GM21381 (cell line): ENCODE data around the gene SLC35C1.
"Not testable (repeated sequence)": the region's sequence is repeated elsewhere in the genome, so short reads cannot be mapped to it uniquely, and the experiment has no call there.

Source experiments
- ATAC-seq: cut with Tn5 transposase; IDR thresholded peaks from one replicate; pipeline ENCODE4 v1.9.1; 2021; ENCODE audit warnings: mild to moderate bottlenecking, moderate library complexity; ENCODE audit not compliant: unreplicated experiment

SLC35C1 gene

GRCh38 chr11:45786272-45786671 is 18.7 kb upstream of the SLC35C1 start:
- ATAC-seq: no peak

- ATAC-seq: no peak
Observed at GRCh38 chr11:45788887-45789286, 16.1 kb upstream of the SLC35C1 start.

GRCh38 chr11:45791524-45791923 is 13.4 kb upstream of the SLC35C1 start:
- no peak for ATAC-seq

GRCh38 chr11:45794169-45794568 is 10.8 kb upstream of the SLC35C1 start:
- ATAC-seq: no peak

GRCh38 chr11:45795379-45795778 is 9.6 kb upstream of the SLC35C1 start:
- ATAC-seq: no peak

- ATAC-seq: no peak
Observed at GRCh38 chr11:45796461-45796861, 8.5 kb upstream of the SLC35C1 start.

DNA sequence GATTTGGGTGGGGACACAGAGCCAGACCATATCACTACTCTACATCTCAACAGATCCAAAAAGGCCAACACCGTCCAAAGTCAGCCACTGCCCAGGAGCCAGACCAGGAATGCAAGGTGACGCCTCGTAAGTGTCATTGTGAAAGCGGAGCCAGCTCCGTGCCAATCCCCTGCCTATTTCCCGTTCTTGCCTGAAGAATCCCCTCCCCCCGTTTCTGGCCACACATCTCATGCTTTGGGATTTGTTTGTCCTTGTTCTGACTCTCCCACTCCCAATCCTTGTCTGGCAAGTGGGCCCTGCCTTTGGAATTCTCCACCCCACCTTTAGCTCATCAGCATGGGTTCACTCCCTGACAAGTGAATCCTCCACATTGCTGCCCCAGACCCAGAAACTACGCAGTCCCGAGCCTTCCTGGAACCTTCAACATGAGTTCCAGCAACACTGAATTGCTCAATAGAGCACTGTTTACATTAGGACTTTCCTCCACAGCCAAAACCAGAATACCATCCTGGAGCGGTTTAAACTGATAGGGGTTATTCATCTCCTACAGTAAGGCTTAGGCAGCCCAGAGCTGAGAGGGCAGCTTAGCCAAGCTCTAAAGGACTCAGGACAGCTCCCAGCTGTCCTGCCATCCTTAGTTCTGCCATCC is 6.0 kb upstream of the SLC35C1 start:
- ATAC-seq: no peak

DNA sequence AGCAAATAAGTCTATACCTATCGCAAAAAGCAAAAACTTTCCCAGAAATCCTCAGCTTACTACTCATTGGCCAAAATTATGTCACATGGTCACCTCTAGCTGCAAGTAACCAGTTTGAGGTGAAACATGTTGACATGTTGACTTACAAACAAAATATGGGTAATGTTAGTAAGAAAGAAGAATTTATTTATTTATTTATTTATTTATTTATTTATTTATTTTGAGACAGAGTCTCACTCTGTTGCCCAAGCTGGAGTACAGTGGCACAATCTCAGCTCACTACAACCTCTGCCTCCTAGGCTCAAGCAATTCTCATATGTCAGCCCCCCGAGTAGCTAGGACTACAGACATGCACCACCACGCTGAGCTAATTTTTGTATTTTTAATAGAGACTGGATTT is 5.4 kb upstream of the SLC35C1 start:
- no peak for ATAC-seq

DNA sequence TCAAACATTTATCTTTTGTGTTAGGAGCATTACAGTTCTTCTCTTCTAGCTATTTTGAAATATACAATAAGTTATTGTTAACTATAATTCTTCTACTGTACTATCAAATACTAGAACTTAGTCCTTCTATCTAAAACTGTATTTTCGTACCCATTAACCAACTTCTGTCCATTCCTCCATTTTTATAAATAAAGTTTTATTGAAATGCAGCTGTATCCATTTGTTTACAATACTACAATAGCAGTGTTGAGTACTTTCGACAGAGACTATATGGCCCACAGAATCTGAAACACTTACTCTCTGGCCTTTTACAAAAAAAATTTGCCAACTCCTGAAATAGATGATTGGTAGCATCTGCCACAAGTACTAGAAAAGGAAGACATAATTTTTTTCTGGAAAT is 4.7 kb upstream of the SLC35C1 start:
- ATAC-seq: no peak

DNA sequence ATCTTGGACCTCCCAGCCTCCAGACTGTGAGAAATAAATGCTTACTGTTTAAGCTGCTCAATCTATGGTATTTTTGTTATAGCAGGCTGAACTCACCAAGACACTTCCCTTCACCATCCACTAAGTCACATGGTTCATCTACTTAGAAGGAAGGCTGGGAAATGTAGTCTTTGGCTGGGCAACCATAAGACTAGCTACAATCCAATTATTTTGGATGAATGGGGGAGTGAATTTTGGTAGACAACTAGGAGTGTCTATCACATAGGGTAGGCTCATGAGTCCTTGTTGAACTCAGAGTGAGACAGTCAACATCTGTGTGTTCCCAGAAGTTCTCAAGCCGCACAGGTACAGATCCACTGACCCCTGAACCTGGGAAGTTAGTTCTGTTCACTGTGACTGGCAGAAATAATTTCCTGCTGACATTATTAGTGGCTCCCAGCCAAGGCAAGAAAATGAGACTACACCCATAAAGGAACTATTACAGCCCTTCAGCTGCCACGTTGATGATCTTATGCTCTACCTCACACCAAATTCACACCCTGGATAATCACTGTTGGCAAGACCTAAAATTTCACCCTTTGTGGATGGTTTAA is 3.1 kb upstream of the SLC35C1 start:
- ATAC-seq: no peak

DNA sequence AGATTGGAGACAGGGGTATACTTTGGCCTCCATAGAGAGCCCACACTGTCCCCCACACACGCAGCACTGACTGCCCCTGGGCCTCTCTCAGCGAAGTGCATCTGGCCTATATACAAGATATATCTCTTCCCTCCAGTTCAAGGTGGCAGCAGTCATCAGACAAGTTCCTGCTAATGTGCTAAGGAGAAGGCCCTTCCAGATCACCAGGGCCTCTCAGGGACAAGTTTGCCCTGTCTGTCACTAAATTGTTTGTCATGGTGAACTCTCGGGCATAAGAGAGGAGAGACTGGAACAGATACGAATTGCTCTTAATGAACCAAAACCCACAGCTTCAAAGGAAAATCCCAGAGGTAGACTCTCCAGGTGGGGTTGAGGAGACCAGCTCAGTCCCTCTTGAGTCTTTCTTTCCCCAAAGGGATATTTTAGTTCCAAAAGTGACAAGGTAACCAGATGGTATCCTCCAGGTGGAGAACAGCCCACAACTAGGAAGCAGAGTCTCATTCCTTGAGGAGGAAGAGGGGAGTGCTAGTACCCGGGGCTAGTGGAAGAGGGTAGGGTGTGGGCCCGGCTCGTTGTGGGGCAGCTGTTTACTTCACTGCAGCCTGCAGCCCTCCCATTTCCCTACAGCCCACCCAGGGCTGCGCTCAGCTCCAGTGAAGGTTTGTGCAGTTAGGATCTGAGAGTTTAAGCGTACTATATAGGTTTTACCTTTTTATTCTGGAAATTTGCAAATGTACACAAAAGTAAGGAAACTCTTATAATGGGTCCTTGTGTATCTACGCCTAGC is 2.2 kb upstream of the SLC35C1 start:
- no peak for ATAC-seq

GRCh38 chr11:45803971-45804760 is 783 bp upstream of the SLC35C1 start:
- peak; percentile 10 for ATAC-seq

DNA sequence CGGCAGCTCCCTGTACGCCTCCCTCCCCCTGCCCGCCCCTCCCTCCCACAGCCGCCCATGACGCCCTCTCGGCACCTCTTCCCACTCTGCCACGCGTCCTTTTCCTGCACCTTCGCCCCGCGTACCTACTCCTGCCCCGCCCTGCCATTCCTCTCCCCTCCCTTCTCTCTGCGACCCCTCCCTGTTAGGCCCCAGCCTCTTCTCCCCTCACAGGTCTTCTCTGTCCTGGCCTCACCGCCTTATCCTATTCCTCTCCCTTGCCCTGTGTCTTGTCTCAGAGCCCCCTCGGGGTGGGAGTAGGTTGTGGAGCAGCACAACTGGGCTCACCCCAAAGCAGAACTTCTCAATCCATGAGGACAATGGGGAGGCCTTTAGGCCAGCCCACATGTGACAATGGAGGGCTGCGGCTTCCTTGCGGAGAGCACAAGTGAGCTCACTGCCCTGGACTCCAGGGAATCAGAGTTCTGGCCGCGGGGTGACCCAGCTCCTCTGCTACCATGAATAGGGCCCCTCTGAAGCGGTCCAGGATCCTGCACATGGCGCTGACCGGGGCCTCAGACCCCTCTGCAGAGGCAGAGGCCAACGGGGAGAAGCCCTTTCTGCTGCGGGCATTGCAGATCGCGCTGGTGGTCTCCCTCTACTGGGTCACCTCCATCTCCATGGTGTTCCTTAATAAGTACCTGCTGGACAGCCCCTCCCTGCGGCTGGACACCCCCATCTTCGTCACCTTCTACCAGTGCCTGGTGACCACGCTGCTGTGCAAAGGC is 539 bp downstream of the SLC35C1 start:
- no peak for ATAC-seq

- no peak for ATAC-seq
Observed at GRCh38 chr11:45806072-45806933, 1.4 kb downstream of the SLC35C1 start.

DNA sequence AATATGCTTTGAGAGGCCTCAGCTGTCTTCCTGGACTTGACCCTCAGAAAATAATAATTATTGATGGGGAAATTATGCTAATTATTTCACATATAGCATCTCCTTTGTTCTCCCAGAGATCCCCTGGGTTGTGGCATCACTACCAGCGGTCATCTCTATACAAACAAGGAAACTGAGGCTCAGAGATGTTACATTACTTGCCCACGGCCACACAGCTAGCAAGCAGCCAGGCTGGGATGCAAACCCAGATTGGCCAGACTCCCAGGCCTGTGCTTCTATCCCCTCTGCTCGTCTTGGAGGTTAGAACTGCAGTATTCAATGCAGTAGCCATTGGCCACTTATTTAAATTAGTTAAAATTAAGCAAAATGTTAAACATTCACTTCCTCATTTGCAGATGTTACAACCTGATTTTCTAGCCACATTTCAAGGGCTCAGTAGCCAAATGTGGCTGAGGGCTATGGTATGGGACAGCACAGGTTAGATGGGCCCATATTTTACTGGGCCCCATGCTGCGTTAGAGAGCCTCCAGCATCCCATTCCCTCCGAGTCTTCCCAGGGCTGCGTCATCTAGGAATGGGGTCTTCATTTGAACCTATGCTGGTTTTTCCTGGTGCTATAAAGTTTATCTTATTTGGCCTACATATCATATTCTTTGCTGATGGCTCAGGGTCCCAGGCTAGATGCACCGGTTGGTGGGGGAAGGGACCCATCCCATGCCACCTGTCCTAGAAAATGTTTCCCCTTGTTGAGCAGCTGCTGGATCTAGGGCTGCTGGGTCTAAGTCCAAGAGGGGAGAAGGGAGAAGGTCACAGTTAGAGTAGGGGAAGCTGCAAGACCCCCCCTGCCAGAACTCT is 2.2 kb downstream of the SLC35C1 start:
- ATAC-seq: no peak

GRCh38 chr11:45807792-45808238 is 2.9 kb downstream of the SLC35C1 start:
- ATAC-seq: no peak

DNA sequence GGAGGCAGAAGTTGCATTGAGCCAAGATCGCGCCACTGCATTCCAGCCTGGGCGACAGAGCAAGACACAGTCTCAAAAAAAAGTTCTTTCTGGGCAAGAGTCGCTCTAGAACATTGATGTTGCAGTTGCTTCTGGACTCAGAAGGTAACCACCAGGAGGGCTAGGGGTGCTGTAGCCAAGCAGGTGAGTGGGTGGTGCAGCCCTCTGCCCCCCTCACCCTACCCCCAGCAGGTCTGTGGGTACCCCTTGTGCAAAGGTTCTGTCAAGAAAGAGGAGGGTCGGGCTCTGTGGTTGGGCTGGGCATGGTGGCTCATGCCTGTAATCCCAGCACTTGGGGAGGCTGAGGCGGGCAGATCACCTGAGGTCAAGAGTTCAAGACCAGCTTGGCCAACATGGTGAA is 3.5 kb downstream of the SLC35C1 start:
- ATAC-seq: not testable (repeated sequence)

GRCh38 chr11:45809456-45810395 is 4.8 kb downstream of the SLC35C1 start:
- ATAC-seq: no peak
